OCI-LY1 (cell line): ENCODE results near the gene TLR3.
"Not testable (repeated sequence)": the region's sequence is repeated elsewhere in the genome, so short reads cannot be mapped to it uniquely, and the experiment has no call there.

Source experiments
- CTCF ChIP-seq: fragments of 200-600 bp; sonication (generic), shearing (Covaris generic); IDR thresholded peaks from 2 replicates; pipeline ENCODE4 v1.5.1; 2017; ENCODE audit warnings: mild to moderate bottlenecking, antibody characterized with exemption, low read length, moderate library complexity, mixed read lengths
- EZH2 ChIP-seq: fragments of 200-600 bp; sonication (generic), shearing (Covaris generic); IDR thresholded peaks from 2 replicates; pipeline ENCODE4 v1.8.0; 2017; ENCODE audit warnings: borderline replicate concordance, mixed run types, mild to moderate bottlenecking, antibody characterized with exemption, low read length, moderate library complexity, mixed read lengths

GRCh38 chr4:186050135-186050534 lies 18.8 kb upstream of the TLR3 start:
- TF ChIP-seq CTCF, EZH2: not testable (repeated sequence)
